Body of pancreas (tissue), 4 donors: ENCODE measurements around the gene MYBBP1A. TPM values are rescaled to one million over a fixed set of nuclear protein-coding genes. Genes with fewer than 3 reads are reported as not detected.

ENCODE experiments used
- ATAC-seq: fragments of 150-250 bp; one replicate; pipeline ENCODE4 v1.9.1; 2016
- DNase-seq, 4 donors: peaks; one replicate each; pipeline ENCODE4 v3.0.0-alpha.2; 2019
- H3K27ac ChIP-seq, 4 donors: fragments of 200-600 bp; sonication (generic); 1 replicate in 3 of 4; 2 replicates in 1 of 4; pipeline versions ENCODE4 v1.5.1 to v1.6.1; 2016 to 2019; ENCODE audit warnings: mild to moderate bottlenecking in 1 of 4, mixed read lengths in 1 of 4, moderate library complexity in 1 of 4
- H3K27me3 ChIP-seq, 2 donors: fragments of 200-600 bp; sonication (generic); one replicate each; pipeline ENCODE4 v1.6.0; 2016; ENCODE audit warnings: mild to moderate bottlenecking in 1 of 2
- H3K36me3 ChIP-seq, 2 donors: fragments of 200-600 bp; sonication (generic); replicated peaks in 1 of 2; 2 replicates each; pipeline ENCODE4 v1.5.1; 2016; ENCODE audit warnings: low read depth in 2 of 2; ENCODE audit not compliant: insufficient read depth in 1 of 2
- H3K4me1 ChIP-seq: fragments of 200-600 bp; sonication (generic); one replicate; pipeline ENCODE4 v1.6.0; 2016
- H3K4me3 ChIP-seq, 2 donors: fragments of 200-600 bp; sonication (generic); 1 replicate in 1 of 2; 2 replicates in 1 of 2; pipeline ENCODE4 v1.5.1; 2016 to 2019
- H3K9me3 ChIP-seq, 3 donors: fragments of 200-600 bp; sonication (generic); 1 replicate in 2 of 3; 2 replicates in 1 of 3; pipeline ENCODE4 v1.5.1; 2016
- POLR2A ChIP-seq, 3 donors: fragments of 450-650 bp; IDR thresholded peaks; one replicate each; pipeline ENCODE4 v1.6.1; 2016; ENCODE audit warnings: antibody characterized with exemption in 3 of 3, mild to moderate bottlenecking in 2 of 3
- WGBS, 2 donors: methylation state at CpG; one replicate each; pipeline ENCODE4 v1.1.5; 2017; 5-methylcytosine and 5-hydroxymethylcytosine counted together
- intact Hi-C: fragments of 100-400 bp; cut with DNase I; formaldehyde crosslinking; loops from one replicate; pipeline ENCODE4 v1.15.1; 2023
- total RNA-seq, 2 donors: library from RNA; depleted of rRNA; stranded (reverse); fragments of >200 nt; gene quantifications; one replicate each; pipeline ENCODE4 v1.1.0, GENCODE V29; 2016
- TF ChIP-seq, protein P1 (sequence below), 7 experiments: fragments of 450-650 bp in 4 of 7; fragments of 200-600 bp in 3 of 7; sonication (generic) in 3 of 7; IDR thresholded peaks; one replicate each; pipeline ENCODE4 v1.5.1; 2016 to 2019; ENCODE audit warnings: antibody characterized with exemption in 7 of 7

The MYBBP1A gene
- total RNA-seq, 2 donors from 2014 or later = 37.9 to 105 TPM

DNA sequence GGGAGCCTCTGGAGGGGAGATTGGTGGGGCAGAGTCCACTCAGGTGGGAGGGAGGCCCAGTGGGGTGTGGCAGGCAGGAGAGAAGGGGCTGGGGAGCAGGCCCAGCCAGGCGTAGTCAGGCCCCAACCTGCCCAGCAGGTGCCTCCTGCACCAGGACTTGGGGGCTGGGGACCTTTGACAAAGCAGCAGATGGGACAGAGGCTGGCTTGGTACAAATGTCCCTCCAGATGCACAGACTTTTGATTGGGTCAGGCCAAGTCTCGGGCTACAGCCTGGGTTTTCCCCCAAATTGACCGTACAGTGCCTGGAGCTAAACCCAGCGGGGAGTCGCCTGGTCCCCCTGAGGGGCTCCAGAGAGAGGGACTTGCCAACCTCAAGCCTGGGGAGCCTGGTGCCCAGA is 4.8 kb upstream of the MYBBP1A start:
- Histone ChIP-seq H3K4me3 (peak overlapping the region; percentile 6 to 13), H3K27me3 (no peaks in the 10 kb centered on the region), H3K4me1 (peaks cover 39% of the 10 kb centered on the region), H3K9me3 (no peaks in the 10 kb centered on the region), H3K36me3 (no peaks in the 10 kb centered on the region), H3K27ac (peak overlapping the region; percentile 78 to 87 (median 80))
- no peak for DNase-seq
- 23 to 29% methylated on average over 1 to 5 of the region's 5 CpGs for WGBS, 2 donors
- peak; percentile 2 for ATAC-seq
- intact Hi-C loops = no loop called here
- TF ChIP-seq, protein P1, sequence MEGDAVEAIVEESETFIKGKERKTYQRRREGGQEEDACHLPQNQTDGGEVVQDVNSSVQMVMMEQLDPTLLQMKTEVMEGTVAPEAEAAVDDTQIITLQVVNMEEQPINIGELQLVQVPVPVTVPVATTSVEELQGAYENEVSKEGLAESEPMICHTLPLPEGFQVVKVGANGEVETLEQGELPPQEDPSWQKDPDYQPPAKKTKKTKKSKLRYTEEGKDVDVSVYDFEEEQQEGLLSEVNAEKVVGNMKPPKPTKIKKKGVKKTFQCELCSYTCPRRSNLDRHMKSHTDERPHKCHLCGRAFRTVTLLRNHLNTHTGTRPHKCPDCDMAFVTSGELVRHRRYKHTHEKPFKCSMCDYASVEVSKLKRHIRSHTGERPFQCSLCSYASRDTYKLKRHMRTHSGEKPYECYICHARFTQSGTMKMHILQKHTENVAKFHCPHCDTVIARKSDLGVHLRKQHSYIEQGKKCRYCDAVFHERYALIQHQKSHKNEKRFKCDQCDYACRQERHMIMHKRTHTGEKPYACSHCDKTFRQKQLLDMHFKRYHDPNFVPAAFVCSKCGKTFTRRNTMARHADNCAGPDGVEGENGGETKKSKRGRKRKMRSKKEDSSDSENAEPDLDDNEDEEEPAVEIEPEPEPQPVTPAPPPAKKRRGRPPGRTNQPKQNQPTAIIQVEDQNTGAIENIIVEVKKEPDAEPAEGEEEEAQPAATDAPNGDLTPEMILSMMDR (IDR thresholded peaks at IDR 0.05) = no peak
- no peak for TF ChIP-seq POLR2A (IDR thresholded peaks at IDR 0.05)

DNA sequence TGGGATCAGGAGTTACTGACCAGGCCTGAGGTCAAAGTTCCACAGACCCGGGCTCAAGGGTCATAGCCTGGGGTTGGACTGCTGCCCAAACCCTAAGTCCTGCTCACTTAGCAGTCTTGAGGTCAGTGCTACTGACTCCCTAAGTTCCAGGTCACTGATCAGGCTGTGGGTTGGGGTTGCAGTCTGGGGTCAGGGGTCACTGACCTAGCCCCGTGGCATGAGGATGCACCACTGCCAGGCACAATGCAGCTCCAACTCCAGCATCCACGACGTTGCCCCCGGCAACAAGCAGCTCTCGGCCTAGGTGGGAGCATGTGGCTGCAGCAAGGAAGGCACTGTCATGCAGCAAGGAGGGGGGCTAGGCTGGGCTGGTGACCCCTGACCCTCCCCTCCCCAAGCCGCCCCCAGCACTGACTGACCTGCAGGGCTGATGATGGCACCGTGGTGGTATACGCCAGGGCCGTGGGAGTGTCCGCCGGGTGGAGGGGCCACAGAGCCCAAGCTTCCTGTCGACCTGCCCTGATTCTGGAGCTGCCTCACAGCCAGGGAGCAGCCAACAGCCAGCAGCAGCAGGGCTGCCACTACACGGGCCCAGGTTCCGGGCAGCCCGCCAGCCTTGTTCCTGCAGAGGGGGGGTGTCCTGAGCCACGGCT is 4.1 kb upstream of the MYBBP1A start:
- DNase-seq (peak; percentile 51 to 66 (median 56)), ATAC-seq (no peak)
- H3K9me3 ChIP-seq = no peaks in the 10 kb centered on the region
- intact Hi-C loops = no loop called here
- no peaks in the 10 kb centered on the region for H3K36me3 ChIP-seq
- peak overlapping the region in 1 of 2 donors; percentile 6 for H3K4me3 ChIP-seq
- H3K4me1 ChIP-seq = peaks cover 45% of the 10 kb centered on the region
- peak overlapping the region; percentile 78 to 87 (median 80) for H3K27ac ChIP-seq
- WGBS, 2 donors = 20 to 24% methylated on average over 1 to 17 of the region's 17 CpGs
- TF ChIP-seq, protein P1 (IDR thresholded peaks at IDR 0.05) = no peak
- no peak for TF ChIP-seq POLR2A (IDR thresholded peaks at IDR 0.05)
- H3K27me3 ChIP-seq = no peaks in the 10 kb centered on the region

DNA sequence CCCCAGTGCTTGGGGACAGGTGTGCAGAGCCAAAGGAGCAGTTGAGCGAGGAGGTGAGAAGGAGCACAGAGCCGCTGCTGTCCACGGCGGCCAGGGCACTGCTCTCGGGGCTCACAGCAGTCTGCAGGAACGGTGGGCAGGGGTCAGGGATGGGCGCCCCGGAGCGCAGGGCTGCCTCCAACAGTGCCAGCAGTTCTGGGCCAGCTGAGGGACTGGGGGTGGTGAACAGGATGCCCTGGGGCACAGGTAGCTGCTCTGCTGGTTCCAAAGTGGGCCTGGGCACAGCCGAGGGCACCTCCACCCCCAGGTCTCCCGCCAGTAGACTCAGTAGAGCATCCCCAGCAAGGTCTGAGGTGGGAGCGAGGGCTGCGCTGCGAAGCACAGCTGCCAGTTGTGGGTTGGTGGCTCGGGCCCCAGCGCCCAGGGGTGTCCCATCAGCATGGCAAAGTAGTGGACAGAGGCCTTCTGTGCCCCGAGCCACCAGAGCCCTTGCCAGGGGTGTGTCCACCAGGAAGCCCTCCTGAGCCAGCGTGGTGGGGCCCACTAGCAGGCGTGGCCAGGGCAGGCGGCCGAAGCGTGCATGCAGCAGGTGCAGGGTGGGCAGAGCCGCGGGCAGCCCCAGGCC is 3.3 kb upstream of the MYBBP1A start:
- TF ChIP-seq, protein P1 (IDR thresholded peaks at IDR 0.05) = no peak
- Histone ChIP-seq H3K27ac (peak overlapping the region in 1 of 4 donors; percentile 81), H3K27me3 (no peaks in the 10 kb centered on the region), H3K4me3 (no peak overlapping the region), H3K4me1 (peaks cover 53% of the 10 kb centered on the region), H3K36me3 (no peaks in the 10 kb centered on the region), H3K9me3 (no peaks in the 10 kb centered on the region)
- intact Hi-C loops = no loop called here
- 83 to 95% methylated on average over 4 to 17 of the region's 24 CpGs for WGBS, 2 donors
- peak in 1 of 4 donors; percentile 15 for DNase-seq
- no peak for ATAC-seq

DNA sequence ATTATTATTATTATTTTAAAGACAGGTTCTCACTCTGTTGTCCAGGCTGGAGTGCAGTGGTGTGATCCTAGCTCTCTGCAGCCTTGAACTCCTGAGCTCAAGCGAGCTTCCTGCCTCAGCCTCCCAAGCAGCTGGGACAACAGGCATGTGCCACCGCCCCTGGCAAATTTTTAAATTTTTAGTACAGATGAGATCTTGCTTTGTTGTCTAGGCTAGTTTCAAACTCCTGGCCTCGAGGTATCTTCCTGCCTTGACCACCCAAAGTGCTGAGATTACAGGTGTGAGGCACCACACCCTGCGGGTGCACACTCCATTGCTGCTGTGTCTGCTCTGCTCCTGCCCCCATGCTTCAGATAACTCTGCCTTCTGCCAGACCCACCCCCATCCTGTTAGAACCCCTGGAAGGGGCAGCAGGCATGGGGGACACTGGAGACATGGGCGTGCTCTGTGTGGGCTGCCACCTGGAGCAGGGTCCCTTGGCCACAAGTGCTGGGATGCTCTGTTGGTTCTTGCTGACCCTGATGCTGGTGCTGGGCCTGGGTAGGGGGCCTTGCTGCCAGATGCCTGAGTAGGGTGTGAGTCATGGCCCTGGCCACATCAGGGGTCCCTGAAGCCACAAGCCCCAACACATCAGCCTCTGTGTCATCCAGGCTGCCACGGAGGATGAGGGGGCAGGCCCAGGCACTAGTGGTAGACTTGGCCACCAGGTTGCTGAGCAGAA is 2.6 kb upstream of the MYBBP1A start:
- H3K27me3 ChIP-seq = no peaks in the 10 kb centered on the region
- WGBS, 2 donors = 86 to 87% methylated on average over 6 of the region's 6 CpGs

More for the DNA sequence above, 2.6 kb upstream of the MYBBP1A start:
- intact Hi-C loops = no loop called here
- TF ChIP-seq, protein P1 (IDR thresholded peaks at IDR 0.05) = no peak
- TF ChIP-seq POLR2A (IDR thresholded peaks at IDR 0.05) = no peak
- ATAC-seq (no peak), DNase-seq (no peak)
- H3K36me3 ChIP-seq = peaks cover 0 to 2% of the 10 kb centered on the region in 2 donors
- no peaks in the 10 kb centered on the region for H3K9me3 ChIP-seq
- peaks cover 53% of the 10 kb centered on the region for H3K4me1 ChIP-seq
- no peak overlapping the region for H3K4me3 ChIP-seq
- no peak overlapping the region for H3K27ac ChIP-seq
